ENCODE data around the gene SS18.

SS18 gene

DNA sequence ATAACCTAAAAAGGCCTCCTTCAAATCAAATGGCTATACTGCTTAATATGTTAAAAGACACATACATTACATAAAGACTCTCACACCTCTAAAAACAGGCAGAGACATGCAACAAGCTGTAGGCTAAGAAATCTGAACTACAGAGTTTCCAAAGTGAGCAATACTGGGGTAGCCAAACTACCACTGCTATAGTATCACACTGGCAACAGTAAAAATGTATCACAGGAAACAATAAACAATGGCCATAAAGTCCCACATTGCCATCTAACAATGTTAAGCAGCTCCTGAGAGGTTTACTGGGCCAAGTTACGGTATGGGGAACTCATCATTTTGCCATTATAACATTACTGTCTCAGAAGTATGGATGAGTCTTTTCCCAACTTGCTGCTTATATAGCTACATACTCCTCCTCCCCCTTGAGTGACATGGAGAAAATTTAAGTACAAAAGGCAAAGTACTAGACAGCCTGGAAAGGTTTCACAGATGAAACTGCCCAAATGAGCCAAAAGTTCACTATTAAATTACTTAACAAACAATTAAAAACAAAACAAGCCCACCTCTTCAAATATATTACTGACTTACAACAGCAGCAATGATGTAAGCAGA is 50.3 kb downstream of the SS18 start:
- H3K36me3 ChIP-seq (ENCODE audit: insufficient read depth, low read length) = peaks cover 42% of the 10 kb centered on the region
- no peak overlapping the region for H3K4me3 ChIP-seq (ENCODE audit: low read length, poor library complexity, severe bottlenecking)
- no peak for TF ChIP-seq EZH2phosphoT487 (IDR thresholded peaks at IDR 0.05; ENCODE audit: borderline replicate concordance)
- TF ChIP-seq, protein P1, sequence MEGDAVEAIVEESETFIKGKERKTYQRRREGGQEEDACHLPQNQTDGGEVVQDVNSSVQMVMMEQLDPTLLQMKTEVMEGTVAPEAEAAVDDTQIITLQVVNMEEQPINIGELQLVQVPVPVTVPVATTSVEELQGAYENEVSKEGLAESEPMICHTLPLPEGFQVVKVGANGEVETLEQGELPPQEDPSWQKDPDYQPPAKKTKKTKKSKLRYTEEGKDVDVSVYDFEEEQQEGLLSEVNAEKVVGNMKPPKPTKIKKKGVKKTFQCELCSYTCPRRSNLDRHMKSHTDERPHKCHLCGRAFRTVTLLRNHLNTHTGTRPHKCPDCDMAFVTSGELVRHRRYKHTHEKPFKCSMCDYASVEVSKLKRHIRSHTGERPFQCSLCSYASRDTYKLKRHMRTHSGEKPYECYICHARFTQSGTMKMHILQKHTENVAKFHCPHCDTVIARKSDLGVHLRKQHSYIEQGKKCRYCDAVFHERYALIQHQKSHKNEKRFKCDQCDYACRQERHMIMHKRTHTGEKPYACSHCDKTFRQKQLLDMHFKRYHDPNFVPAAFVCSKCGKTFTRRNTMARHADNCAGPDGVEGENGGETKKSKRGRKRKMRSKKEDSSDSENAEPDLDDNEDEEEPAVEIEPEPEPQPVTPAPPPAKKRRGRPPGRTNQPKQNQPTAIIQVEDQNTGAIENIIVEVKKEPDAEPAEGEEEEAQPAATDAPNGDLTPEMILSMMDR (conservative IDR thresholded peaks at IDR 0.05; ENCODE audit: low read length) = no peak
- no peaks in the 10 kb centered on the region for H3K27me3 ChIP-seq (ENCODE audit: insufficient read depth, low read length, poor library complexity, severe bottlenecking)
- H3K9ac ChIP-seq (ENCODE audit: low read depth, low read length, poor library complexity, severe bottlenecking) = peak overlapping the region; percentile 38
- no peak overlapping the region for H2AFZ ChIP-seq (ENCODE audit: low read length)
- H4K20me1 ChIP-seq (ENCODE audit: insufficient read depth, low read length, poor library complexity, severe bottlenecking) = peaks cover 31% of the 10 kb centered on the region
- H3K79me2 ChIP-seq (ENCODE audit: insufficient read depth, low read length) = peaks cover 31% of the 10 kb centered on the region; the same call in 1 of the 2 replicates
- H3K9me3 ChIP-seq (ENCODE audit: insufficient read depth, low read depth, low read length) = no peaks in the 10 kb centered on the region
- peaks cover 24% of the 10 kb centered on the region for H3K4me1 ChIP-seq (ENCODE audit: insufficient read depth, low read length, poor library complexity, severe bottlenecking)
- peak overlapping the region; percentile 34 for H3K4me2 ChIP-seq (ENCODE audit: low read depth, low read length, poor library complexity, severe bottlenecking)
- no peaks in the 10 kb centered on the region for H3F3A ChIP-seq (ENCODE audit: low read depth)
- H3K9me2 ChIP-seq (replicated peaks; ENCODE audit: low read depth, low read length) = no peaks in the 10 kb centered on the region

DNA sequence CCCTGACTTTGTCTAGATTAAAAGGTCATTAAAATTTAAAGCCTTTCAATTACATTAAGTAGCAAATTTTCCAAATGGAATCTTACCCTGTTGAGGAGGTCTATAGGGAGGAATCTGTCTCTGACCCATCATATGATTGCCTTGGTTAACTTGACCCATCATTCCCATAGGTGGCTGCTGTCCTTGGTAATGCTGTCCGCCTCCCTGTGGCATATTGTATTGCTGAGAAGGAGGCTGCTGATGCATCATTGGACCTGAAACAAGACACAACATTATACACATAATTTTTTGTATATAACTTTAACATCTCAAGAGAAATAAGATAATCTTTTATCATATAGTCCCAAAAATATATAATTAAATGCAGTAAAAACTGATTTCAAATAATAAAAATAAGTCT is 51.2 kb downstream of the SS18 start:
- Histone ChIP-seq H3K36me3 (ENCODE audit: insufficient read depth, low read length) (peaks cover 45% of the 10 kb centered on the region), H3K9me3 (ENCODE audit: insufficient read depth, low read depth, low read length) (no peaks in the 10 kb centered on the region), H3K4me2 (ENCODE audit: low read depth, low read length, poor library complexity, severe bottlenecking) (no peak overlapping the region), H2AFZ (ENCODE audit: low read length) (no peak overlapping the region), H3K4me1 (ENCODE audit: insufficient read depth, low read length, poor library complexity, severe bottlenecking) (peaks cover 24% of the 10 kb centered on the region), H3K79me2 (ENCODE audit: insufficient read depth, low read length) (peaks cover 26% of the 10 kb centered on the region; the same call in 1 of the 2 replicates), H3K27me3 (ENCODE audit: insufficient read depth, low read length, poor library complexity, severe bottlenecking) (no peaks in the 10 kb centered on the region), H4K20me1 (ENCODE audit: insufficient read depth, low read length, poor library complexity, severe bottlenecking) (peaks cover 31% of the 10 kb centered on the region), H3K9me2 (replicated peaks; ENCODE audit: low read depth, low read length) (no peaks in the 10 kb centered on the region), H3K9ac (ENCODE audit: low read depth, low read length, poor library complexity, severe bottlenecking) (no peak overlapping the region), H3K4me3 (ENCODE audit: low read length, poor library complexity, severe bottlenecking) (no peak overlapping the region), H3F3A (ENCODE audit: low read depth) (no peaks in the 10 kb centered on the region)
- no peak for TF ChIP-seq EZH2phosphoT487 (IDR thresholded peaks at IDR 0.05; ENCODE audit: borderline replicate concordance)
- TF ChIP-seq, protein P1 (conservative IDR thresholded peaks at IDR 0.05; ENCODE audit: low read length) = no peak

DNA sequence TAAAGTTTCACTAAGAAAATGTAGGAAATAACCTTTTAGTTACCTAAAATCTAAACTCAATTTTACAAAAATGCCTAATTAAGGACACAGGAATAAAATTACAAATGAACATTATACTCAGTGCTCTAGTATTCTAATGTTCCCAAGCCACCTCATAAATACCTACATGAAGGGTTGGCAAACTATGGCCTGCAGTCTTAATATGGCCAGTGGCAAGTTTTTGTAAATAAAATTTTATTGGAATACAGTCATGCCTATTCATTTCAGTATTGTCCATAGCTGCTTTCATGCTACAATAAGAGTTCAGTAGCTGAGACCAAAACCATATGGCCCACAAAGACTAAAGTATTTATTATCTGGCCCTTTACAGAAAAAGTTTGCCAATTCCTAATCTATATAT is 53.8 kb downstream of the SS18 start:
- H3K27me3 ChIP-seq (ENCODE audit: insufficient read depth, low read length, poor library complexity, severe bottlenecking) = no peaks in the 10 kb centered on the region
- H3F3A ChIP-seq (ENCODE audit: low read depth) = no peaks in the 10 kb centered on the region
- no peak overlapping the region for H3K4me2 ChIP-seq (ENCODE audit: low read depth, low read length, poor library complexity, severe bottlenecking)
- H3K4me1 ChIP-seq (ENCODE audit: insufficient read depth, low read length, poor library complexity, severe bottlenecking) = peaks cover 23% of the 10 kb centered on the region
- peaks cover 20% of the 10 kb centered on the region; the same call in 1 of the 2 replicates for H3K79me2 ChIP-seq (ENCODE audit: insufficient read depth, low read length)
- H3K36me3 ChIP-seq (ENCODE audit: insufficient read depth, low read length) = peaks cover 69% of the 10 kb centered on the region
- no peaks in the 10 kb centered on the region for H3K9me3 ChIP-seq (ENCODE audit: insufficient read depth, low read depth, low read length)
- no peak overlapping the region for H3K9ac ChIP-seq (ENCODE audit: low read depth, low read length, poor library complexity, severe bottlenecking)
- no peak overlapping the region for H3K4me3 ChIP-seq (ENCODE audit: low read length, poor library complexity, severe bottlenecking)
- H4K20me1 ChIP-seq (ENCODE audit: insufficient read depth, low read length, poor library complexity, severe bottlenecking) = peaks cover 26% of the 10 kb centered on the region
- no peak overlapping the region for H2AFZ ChIP-seq (ENCODE audit: low read length)
- H3K9me2 ChIP-seq (replicated peaks; ENCODE audit: low read depth, low read length) = no peaks in the 10 kb centered on the region
- TF ChIP-seq, protein P1 (conservative IDR thresholded peaks at IDR 0.05; ENCODE audit: low read length) = no peak
- TF ChIP-seq EZH2phosphoT487 (IDR thresholded peaks at IDR 0.05; ENCODE audit: borderline replicate concordance) = no peak

Measured in Loucy (cell line).